GM19043 (cell line): ENCODE results near the gene GKAP1.
"Not testable (repeated sequence)": the region's sequence is repeated elsewhere in the genome, so short reads cannot be mapped to it uniquely, and the experiment has no call there.

Experiments
- ATAC-seq: cut with Tn5 transposase; IDR thresholded peaks from one replicate; pipeline ENCODE4 v1.9.1; 2021; ENCODE audit warnings: low read depth; ENCODE audit not compliant: unreplicated experiment

The GKAP1 gene

GRCh38 chr9:83733739-83734138 lies 83.8 kb downstream of the GKAP1 start:
- no peak for ATAC-seq

- ATAC-seq, result not testable (repeated sequence)
Observed at GRCh38 chr9:83728591-83729368, 88.8 kb downstream of the GKAP1 start.

DNA sequence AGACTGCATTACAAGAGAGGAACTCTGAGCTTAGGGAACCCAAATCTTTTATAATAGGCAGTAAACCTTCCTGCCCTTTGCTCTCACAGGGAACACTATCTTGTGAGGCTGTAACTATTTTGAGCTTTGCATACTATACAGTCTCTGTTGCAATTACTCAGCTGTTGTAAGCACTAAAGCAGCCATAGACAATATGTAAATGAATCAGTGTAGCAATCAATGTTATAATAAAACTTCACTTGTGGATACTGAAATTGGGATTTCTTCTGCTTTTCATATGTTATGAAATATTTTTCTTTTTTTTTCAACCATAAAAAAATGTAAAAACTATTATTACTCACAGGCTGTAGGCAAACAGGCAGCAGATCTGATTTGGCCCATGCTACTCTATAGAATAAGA lies 93.1 kb downstream of the GKAP1 start:
- no peak for ATAC-seq

- no peak for ATAC-seq
Observed at GRCh38 chr9:83722726-83723495, 94.7 kb downstream of the GKAP1 start.

DNA sequence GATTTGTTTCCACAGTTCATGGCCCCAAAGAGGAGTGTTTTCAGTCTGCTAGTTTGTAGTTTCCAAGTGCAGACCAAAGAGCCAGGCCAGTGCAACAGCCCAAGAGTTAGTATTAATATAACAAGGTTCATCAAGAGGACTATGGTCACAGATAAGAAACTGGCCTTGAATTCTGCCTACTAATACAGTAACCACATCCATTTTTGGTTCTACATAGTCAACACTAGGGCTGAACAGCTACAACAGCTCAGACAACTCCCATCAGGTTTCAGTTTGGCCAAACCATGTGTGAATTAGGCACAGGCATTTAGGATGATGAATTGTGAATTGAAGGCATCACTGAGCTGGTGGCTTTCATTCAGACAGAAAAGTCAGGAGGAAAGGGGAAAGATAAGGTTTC lies 96.1 kb downstream of the GKAP1 start:
- no peak for ATAC-seq

DNA sequence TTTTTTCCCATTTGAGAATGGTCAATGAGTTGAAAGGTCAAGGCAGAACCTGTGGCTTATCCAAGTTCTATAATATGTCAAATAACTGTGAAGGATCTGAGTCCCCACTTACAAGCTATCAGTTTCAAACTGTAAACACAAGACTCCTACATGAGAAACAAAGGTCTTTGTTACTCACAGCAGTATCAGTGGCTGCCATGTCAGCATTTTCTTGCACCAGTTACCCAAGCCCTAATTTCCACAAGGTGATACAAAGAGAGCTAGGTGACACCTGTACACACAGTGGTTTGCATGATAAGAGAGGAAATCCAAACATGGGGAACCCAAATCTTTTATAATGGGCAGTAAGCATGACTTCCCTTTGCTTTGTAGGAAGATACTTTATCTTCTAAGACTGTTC lies 101.8 kb downstream of the GKAP1 start:
- ATAC-seq, result no peak

- no peak for ATAC-seq
Observed at GRCh38 chr9:83715221-83715620, 102.3 kb downstream of the GKAP1 start.

- no peak for ATAC-seq
Observed at GRCh38 chr9:83714329-83714728, 103.2 kb downstream of the GKAP1 start.

DNA sequence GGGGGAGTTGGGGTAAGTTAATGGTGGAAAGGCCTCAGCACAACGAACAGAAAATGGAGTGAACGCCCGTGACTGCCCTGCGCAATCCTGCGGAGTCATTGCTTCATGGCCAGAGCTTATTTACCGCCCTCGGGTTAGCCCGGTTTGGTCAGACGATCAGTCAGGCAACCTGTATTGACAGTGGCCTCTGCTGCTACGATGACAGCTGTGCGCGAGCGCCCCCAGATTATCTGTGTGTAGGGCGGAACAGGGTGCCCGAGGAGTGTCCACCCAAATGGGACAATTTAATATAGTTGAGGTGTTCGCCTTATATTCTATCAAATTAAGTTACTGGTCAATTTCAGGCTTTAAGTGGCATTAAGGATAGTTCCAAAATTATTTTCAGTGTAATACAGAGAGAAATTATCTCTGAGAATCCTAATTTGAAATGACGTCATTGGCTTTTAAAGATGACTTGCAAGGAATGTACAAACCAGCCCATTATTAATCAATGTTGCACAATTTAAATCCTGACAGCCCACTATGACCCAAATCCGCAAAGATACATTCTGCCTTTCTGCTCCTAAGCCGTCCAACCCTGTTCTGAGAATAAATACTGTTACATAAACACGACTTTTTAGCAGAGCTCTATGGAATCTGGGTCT lies 108.9 kb downstream of the GKAP1 start:
- peak; percentile 53 for ATAC-seq

DNA sequence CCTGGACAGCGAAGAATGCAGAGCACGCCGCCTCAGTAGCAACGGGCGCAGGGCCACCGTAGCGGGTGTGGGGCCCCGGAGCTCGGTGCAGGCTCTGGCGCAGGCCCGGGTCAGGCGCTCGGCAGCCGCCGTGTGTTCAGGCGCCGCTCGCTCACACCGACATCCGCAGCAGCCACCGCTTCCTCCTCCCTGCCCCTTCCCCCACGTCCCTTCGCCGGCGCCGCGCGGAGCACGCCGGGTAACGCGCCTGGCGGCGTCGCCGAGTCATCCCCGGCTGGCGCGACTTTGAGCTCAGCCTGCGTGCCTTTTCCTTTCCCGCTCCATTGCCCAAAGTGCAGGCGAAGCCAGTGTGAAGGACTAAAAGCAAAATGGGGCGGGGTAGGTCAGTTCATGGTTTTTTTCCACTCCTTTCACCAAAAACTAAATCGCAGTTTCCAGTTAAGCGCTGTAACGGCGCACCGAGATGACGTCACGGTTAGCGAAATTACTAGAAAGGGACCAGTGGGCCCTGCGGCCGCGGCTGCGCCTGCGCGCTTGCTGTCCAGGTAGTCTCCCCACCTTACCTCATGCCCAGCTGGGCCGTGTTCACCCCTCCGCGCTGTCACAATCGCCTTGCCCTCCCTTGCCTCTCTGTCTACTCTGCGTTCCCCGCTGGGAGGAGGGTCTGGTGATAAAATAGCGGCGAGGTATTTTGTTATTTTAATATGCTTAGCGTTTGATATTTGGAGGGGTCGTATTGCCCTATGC lies 109.6 kb downstream of the GKAP1 start, which contains the start of gene UBQLN1:
Gene UBQLN1 (minus strand): TSS at position 191 of the 747 bp plus-strand sequence. CDS start 279 bp downstream, outside the sequence.
- ATAC-seq, result peak; percentile 72

- ATAC-seq, result peak; percentile 34
Observed at GRCh38 chr9:83707518-83707767, 110.1 kb downstream of the GKAP1 start.

- peak; percentile 6 for ATAC-seq
Observed at GRCh38 chr9:83706676-83707517, 110.7 kb downstream of the GKAP1 start.

- ATAC-seq, result not testable (repeated sequence)
Observed at GRCh38 chr9:83705219-83705651, 112.3 kb downstream of the GKAP1 start.

DNA sequence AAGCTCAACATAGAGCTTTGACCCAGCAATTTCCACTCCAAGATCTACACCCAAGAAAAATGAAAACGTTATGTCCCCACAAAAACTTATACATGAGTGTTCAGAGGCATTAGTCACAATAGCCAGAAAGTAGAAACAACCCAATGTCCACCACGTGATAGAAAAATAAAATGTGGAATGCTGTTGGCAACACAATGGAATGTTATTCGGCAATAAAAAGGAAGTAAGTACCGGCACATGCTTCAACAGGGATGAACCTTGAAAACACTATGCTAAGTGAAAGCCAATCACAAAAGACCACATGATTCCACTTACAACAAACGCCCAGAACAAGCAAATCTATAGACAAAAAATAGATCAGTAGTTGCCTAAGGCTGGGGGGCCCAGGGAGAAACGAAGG lies 115.8 kb downstream of the GKAP1 start:
- no peak for ATAC-seq

GRCh38 chr9:83701286-83701685 lies 116.3 kb downstream of the GKAP1 start:
- no peak for ATAC-seq

DNA sequence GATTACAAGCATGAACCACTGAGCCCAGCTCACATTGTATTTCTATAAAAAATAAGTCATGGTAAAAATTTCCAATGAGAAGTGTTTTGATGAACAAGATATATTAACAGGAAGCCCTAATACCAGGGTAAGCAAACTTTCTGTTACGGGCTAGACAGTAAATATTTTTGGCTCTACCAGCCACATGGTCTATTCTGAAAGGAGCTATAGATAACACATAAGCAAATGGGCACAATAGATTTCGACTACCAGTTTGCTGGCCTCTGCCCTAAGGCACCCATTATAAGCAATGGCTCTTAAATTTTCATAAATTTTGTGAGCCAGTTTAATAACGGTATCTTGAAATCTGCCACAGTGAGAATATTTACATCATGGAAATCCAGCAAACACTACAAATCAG lies 118.0 kb downstream of the GKAP1 start:
- no peak for ATAC-seq

DNA sequence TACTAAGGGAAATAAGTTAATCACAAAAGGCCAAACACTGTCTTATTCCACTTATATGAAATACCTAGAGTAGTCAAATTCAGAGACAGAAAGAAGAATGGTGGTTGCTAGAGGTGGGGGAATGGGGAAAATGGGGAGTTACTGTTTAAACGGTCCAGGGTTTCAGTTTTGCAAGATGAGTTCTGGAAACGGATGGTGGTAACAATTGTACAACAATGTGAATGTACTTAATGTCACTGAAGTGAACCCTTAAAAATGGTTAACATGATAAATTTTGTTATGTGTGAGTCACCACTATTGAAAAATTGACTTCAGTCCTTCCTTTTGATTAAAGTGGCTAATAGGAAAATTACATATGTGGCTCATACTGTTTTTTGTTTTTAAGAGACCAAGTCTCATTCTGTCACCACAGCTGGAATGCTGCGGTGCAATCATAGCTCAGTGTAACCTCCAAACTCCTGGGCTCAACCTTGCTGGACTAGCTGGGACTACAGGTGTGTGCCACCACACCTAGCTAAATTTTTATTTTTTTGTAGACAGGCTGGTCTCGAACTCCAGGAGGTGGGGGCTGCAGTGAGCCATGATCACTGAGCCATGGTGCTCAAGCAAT lies 118.5 kb downstream of the GKAP1 start:
- ATAC-seq, result peak; percentile 46

GRCh38 chr9:83691492-83691891 lies 126.1 kb downstream of the GKAP1 start:
- ATAC-seq, result no peak
